GM18868 (cell line): ENCODE results near the gene SFXN3.

Experiments used
- ATAC-seq: cut with Tn5 transposase; IDR thresholded peaks from one replicate; pipeline ENCODE4 v1.9.1; 2021; ENCODE audit warnings: mild to moderate bottlenecking, moderate library complexity; ENCODE audit not compliant: unreplicated experiment

Gene SFXN3

DNA sequence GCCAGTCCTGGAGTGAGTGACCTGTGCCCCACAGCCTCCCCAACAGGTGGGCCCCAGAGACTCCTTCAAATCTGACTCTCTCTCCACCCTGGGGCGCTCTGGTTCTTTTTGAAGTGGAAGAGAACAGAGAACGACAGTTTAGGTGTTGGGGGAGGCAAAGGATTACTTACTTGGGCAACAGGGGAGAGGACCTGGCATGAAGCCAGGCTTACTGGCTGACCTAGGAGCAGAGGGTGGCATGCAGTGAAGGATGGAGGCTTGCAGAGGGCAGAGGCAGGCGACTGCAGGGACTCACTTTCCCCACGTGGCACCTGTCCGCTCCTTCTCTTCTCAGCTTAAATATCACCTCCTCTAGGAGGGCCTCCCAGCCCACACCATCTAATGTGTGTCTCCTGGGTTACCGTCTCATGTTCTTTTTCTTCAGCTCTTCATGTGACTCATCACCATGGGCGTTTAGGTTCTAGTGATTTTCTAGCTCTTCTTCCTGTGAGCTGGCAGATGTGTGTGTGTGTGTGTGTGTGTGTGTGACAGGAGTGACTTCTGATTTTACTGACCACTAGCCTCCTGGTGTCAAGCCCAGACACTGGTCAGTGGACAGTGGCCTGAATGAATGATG lies 16.0 kb upstream of the SFXN3 start:
- ATAC-seq, result no peak

DNA sequence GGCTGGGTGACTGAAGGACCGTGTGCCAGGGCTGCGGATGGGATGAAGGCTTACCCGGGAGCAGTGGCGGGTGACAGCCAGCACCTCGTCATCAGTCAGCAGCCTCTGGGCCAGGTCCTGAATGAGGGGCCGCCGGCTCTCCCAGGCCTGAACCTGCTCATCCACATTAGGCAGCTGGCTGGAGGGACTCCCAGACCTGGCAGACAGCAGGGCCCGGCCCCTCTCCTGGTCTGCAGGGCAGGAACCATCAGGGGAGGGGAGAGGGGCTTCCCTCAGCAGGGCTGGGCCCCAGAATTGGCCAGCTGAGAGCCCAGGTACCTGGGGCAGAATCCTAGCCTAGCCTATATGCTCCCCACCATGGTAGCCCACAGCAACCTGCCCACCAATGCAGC lies 15.5 kb upstream of the SFXN3 start:
- ATAC-seq, result no peak

DNA sequence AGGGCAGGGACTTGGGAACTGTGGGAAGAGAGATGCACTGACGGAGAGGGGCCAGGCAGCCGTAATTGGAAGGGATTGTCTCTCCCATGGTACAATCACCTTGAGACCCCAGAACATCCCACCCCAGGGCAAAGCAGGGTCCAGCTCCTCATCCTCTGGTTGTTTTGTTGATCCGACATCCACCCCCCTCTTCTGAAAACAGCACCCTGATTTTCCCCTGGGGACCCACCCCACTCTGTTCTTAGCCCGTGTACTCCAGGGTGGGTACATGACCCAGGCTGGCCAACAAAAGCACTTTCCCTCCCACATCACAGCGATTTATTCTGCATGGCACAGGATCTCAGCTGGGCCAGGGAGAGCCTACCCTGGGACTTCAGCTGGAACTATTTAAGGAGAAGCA lies 14.2 kb upstream of the SFXN3 start:
- ATAC-seq, result no peak

DNA sequence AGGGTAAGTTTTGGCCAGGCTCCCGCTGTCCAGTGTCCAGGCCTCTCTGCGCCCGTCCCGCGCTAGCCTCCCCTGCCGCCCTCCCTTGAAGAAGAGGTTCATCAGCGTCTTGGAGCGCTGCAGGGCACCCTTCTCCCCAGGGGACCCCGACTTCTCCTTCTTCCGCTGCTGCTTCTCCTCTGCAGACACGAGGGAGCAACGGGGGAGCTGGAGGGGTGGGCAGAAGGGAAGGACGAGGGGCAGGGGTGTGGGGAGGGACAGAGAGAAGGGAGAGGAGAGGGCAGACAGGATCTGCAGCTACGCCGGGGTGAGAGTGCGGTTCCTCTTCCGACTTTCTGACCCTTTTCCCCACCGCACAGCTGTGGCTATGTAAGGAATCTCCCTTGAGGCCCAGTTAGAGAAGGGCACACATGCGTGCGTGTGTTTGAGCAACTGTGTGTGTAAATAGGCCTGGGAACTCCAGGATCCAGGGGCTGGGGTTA lies 12.9 kb upstream of the SFXN3 start:
- ATAC-seq, result no peak

DNA sequence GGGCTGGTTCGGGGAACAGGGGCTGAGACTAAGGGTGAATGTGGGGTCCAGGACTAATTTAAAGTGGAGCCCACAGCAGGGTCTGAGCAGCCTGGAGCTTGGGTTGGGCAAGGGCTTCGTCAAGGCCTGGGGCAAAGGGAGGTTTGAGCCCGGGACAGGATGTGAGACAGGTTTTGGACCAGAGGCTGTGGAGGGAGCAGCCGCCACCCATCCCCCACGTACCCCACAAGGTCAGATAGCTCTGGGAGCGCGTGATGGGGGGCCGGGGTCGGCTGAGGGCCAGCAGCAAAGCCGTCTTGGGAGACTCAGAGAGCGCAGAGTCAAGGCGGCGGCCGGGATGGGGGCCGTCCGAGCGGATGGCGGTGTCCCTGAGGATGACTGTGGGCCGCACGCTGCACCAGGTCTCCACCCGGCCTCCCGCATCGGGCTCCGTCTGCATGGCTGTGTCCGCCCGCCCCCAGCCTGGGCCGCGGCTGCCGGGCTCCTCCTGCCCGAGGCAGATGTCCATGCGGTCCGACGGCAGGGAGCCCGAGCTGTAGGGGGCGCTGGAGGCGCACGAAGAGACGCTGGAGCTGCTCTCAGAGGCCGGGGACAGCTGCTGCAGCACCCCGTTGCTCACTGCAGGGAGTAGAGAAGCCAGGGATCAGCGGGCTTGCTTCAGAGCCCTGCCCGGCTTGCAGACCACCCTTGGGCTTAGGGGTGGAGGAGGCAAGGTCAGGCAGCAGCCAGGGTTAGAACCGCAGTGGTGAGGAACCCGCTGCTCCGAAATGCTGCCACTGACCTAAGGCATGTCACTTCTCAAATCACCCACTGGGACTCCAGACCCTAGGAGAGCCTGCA lies 12.2 kb upstream of the SFXN3 start:
- no peak for ATAC-seq

DNA sequence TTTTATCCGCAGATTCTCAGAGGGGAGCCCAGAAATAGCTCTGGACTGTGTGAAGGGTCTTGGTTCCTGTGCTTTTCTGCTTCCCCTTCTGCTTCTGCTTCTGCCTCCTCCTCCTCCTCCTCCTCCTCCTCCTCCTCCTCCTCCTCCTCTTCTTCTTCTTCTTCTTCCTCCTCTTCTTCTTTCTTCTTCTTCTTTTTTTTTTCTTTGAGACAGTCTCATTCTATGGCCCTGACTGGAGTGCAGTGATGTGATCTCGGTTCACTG lies 11.7 kb upstream of the SFXN3 start:
- ATAC-seq, result no peak

DNA sequence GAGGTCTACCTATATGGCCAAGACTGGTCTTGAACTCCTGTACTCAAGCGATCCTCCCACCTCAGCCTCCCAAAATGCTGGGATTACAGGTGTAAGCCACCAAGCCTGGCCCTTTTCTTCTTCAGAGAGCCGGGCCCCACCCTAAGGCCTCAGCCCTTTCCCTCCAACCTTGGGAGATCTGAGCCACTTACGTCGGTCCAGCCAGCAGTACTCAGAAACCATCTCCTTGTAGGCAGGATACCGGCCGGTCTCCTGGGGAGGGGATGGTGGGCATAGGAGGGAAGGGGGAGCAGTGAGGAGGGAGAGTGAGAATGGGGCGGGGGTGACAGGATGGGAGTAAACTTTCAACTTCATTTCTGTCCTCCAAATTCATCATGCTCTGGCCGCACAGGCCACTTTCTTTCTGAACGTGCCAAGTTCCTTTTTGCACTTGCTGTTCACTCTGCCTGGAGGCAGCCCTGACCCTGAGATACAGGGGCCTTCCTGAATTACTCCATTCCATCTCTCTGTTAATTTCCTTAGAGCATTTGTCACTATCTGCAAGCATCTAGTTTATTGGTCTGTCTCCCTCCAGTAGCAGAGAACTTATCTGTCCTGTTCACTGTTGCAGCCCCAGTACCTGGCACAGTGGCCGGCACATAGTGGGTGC lies 10.5 kb upstream of the SFXN3 start:
- ATAC-seq, result no peak

DNA sequence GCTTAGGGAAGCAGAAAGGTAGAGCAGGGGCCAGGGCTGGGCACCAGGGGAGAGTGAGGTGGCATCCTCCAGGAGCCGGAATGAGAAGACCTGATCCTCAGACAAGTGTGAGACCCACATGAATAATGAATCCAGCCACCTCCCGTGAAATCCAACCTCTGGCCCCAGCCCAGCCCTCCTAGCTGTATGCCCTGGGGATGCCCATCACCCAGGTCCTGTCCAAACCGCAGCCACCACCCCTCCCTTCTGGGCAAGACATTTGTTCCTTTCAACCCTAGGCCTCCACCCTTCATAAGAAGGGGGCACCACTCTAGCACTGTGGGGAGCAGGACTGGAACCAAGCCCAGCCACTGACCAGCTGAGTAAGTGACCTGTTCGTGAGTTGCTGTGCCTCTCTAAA lies 9.8 kb upstream of the SFXN3 start:
- ATAC-seq, result no peak

DNA sequence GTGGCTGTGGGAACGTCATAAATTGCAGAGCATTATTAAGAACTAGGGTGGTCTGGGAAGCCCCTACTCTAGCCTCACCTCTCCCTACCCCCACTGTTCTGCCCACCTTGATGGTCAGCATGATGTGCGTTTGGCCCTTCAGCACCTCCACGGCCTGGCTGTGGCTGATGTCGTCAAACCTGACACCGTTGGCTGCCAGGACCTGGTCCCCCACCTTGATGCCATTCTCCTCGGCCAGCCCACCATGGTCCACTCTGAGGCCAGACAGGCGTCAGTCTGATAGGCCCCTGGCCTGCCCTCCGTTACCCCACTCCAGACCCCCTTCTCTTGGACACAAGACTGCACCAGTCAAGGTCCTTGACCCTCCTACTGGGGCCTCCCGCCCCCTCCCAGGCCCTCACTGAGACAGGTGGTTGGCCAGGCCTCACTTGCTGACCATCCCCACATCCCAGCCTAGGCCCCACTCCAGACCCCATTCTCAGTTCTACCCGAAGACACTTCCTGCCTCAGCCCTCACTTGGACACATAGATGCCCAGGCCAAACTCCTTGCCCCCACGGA lies 9.3 kb upstream of the SFXN3 start:
- ATAC-seq, result no peak

DNA sequence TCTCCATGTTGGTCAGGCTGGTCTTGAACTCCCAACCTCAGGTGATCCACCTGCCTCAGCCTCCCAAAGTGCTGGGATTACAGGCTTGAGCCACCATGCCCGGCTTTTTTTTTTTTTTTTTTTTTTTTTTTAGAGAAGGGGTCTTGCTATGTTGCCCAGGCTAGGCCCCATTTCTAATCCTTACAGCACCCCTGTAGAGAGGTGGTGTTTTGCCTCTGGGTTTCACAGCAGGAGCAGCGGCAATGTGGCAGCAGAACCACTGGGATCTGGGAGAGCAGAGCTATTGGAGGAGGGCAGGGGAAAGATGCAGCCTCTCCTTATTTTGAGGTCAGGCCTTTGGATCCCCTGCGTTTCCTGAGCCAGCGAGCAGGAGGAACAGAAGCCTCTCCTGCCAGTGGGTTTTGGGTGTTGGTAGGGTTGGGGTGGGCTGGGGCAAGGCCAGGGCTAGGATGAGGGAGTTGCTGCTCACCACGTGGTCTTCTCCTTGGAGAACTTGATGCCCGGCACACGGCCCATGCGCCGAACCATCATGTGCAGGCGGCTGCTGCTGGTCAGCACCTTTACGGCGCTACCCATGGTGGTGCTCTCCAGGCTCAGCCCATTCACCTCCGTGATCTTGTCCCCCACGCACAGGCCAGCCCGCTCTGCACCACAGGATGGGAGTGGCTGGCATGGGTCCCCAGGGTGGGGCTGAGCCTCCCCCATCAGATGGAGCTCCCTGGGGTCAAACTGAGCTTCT lies 7.9 kb upstream of the SFXN3 start:
- no peak for ATAC-seq

DNA sequence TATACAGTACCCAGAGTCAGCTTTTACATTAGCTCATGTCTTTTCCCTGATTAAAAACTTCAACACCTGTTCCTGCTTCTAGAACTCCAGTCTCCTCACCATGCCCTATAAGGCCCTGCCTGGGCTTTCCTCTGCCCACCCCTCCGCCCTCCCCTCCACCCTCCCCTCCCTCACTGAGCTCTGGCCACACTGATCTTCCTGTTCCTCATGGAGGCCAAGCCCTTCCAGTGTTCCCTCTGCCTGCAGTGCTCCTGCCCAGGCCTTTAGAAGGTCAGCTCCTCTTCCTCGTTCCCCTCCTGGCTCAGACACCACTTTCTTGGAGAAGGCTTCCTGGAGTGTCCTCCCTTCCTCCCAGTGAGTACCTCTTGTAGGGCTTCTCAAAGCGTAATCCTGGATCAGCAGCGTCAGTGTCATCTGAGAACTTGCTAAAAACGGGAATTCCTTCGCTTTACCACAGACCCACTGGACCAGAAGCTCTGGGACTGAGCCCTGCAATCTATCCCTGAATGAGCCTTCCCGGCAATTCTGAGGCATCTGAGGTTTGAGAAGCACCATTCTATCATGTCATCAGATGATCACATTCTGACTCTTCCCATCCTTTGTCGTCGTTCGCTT lies 3.8 kb upstream of the SFXN3 start:
- ATAC-seq, result no peak

DNA sequence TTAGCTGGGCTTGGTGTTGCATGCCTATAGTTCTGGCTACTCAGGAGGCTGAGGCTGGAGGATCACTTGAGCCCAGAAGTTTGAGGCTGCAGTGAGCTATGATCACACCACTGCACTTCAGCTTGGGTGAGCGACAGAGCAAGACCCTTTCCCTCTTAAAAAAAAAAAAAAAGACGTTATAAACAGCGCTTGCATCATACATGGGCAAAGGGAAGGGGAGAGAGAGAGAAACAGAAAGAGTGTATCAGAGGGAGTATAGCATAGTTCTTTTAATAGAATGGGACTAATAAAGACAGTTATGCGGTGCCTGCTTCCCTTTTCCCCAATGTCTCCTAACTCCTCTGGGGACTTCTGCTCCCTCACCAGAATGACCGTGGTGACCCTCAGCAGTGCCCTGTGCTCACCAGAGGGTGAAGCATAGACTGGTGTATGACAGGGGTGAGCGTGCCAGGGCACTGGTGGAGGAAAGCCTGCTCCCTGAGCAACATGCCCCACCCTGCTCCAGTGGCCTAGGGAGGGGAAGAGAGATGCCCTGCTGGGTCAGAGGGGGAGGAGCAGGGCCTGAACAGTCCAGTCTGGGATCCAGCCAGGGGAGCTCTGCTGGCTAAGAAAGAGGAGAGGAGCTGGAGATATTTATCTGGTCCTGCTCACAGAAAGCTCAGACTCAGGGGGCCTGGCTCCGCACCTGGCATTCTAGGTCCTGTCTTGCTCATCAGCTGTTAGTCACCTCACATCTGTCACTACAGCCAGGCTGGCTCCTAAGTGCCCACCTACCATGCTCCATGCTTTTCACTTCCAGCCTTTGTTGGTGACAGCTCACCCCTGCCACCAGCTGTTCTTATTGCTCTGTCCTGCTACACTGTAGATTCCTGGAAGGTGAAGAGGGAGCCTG lies 2.3 kb upstream of the SFXN3 start:
- ATAC-seq, result no peak

DNA sequence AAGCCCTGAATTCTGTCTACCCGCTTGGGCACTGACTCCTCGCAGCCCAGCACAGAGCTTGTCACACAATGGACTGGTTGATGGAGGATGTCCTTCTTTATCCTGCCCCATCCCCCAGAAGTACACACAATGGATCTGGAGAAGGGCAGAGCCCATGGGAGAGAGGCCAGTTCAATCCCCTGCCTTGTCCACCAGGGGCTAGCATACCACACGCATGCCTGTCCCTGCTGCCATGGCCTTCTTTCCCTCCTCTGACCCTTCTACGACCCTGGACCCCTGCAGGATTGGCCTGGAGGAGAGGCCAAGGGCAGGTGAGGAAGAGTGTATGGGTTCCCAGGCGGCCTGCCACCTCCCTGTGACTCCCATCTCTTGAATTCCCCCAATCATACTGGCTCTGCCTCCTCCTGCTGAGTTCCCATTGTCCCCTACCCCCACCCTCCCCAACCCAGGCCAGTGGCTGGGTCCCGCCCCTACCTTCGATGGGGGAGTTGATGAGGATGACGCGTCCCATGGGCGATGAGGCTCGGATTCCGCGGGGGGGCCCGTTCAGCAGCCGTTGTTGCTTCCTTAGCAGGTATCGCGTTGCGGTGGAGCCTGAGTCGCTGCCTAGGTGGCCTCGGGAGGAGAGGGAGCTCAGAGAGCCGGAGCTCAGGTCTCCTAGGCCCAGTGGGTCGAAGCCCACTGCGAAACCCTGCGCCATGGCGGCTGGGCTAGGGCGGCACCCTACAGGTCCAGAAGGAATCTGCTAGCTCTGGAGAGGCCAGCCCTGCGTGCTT lies 1.3 kb upstream of the SFXN3 start:
- ATAC-seq, result no peak

DNA sequence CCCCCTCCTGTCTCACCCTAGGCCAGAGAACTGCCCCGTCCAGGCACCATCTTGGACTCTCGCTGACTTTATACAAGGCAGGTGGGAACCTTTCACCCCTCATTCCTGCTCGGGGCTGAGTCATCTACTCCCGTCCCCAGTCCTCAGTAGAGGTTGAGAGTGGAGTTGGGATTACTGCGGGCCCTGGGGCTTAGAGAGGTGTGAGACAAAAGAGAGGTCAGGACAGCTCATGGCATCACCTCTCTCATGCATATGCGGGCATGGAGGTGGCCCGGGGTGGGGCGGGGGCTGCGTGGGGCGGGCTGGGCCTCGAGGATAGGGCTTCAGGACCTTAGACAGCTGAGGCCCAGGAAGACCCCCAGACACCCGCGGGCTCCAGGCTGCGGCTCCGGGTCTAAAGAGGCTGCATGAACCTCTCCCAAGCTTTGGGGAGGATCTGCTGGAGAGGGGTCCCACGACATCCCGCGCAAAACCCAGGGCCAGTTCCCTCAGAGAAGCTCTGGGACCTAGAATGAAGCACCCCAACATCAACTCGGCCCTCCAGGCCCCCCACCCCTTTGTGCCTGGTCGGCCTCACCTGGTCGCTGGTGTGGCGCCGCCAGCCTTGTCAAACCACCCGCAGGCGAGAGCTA lies 422 bp upstream of the SFXN3 start:
- ATAC-seq, result no peak

DNA sequence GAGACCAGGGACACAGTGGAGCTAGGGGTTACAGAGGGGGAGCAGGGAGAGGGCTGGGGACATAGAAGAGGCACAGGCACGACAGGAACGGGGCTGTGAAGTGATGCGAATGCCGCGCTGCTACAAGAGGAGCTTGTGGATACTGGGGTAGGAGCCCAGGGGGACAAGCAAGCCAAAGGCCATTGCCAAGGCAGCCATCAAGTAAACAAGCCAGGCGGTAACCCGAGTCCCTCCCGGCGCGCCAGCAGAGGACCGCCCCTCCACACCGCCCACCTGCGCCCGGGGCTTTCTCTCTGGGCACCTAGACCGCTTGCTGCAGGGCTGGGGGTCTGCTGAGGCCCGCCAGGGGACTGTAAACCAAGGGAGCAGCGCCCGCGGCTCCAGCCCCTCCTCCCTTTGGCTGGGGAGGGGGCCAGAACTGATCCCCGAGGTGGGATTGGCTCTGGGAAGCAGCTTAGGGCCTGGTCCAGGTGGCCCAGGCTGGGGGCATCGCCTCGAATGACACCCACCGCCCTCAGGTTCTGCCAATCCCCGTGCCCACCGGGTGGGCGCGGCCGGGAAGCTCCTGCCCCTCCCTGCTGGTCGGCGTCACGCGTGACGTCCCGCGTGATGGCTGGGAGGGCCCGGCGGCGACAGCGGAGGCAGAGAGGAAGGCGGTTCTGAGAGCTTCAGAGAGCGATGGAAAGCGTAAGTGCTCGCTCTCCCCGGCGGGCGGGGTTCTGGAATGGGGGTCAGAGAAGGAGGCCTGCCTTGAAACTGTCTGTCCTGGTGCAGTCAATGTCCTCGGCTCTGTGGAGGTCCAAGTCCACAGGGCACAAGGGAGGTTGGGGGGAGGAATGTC lies 982 bp downstream of the SFXN3 start:
- no peak for ATAC-seq

DNA sequence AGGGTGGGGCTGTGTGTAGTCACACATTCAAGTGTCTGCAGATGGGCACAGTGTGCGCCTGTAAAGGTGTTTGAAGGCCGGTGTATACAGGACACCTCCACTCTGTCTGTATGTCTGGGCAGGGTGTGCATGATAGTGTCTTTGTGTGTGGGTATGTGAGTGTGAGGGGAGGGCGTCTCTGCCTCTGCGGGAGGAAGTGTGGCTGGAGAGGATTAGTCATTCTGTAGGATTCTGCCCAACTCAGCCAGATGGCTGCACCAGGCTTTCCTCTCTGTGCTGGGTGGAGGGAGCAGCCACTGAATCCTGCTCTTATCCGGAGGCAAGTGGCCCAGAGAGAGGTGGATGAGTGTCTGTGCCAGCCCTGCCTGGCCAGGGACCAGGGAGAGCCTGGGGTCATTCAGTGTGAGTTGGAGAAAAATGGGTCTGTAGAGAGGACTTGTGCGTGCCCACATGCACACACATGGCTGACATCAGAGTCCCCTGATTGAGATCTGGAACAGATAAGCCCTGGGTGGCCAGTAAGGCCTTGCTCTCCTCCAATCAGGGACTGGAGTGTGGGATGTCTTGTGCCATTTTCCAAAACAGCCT lies 1.7 kb downstream of the SFXN3 start:
- ATAC-seq, result no peak

DNA sequence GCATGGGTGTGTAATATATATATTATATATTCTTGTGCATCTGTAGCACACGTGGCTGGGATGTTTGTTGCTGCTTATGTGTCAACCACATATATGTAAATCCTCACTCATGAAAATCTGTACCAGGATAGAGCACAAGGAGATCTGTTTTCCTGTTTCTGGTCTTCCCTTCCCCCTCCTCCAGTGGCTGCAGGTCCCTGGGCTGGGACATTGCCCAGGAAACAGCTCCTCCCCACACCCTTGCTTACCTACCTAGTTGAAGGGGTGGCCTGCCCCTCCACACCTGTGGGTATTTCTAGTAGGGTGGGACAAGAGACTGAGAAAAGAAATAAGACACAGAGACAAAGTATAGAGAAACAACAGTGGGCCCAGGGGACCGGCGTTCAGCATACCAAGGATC lies 2.2 kb downstream of the SFXN3 start:
- ATAC-seq, result no peak
